A673 (cell line): ENCODE data around the gene ASTN2. TPM values are rescaled to one million over a fixed set of nuclear protein-coding genes. Genes with fewer than 3 reads are reported as not detected.

Experiments used
- BruUV-seq: library from RNA; stranded (reverse); fragments of 400-500 nt; replicated peaks from 2 replicates; lab custom pipeline; 2021; lab: Mats Ljungman, UMichigan
- CTCF ChIA-PET: fragments of 300-600 bp; sonication (Branson Sonifier 250); formaldehyde crosslinking; loops from one replicate; lab custom pipeline; 2022; ENCODE audit warnings: antibody characterized with exemption; lab: Charles Lee
- POLR2A ChIA-PET: fragments of 300-600 bp; sonication (Branson Sonifier 250); formaldehyde crosslinking; loops from one replicate; lab custom pipeline; 2022; ENCODE audit warnings: antibody characterized with exemption; ENCODE audit not compliant: low non-redundant PET; lab: Charles Lee
- DNase-seq: peaks from one replicate; pipeline ENCODE4 v3.0.0-alpha.2; 2015; ENCODE audit warnings: low spot score
- H3K27ac ChIP-seq: fragments of 200-600 bp; sonication (generic); 2 replicates; pipeline ENCODE4 v1.5.1; 2016; ENCODE audit warnings: mixed run types, low read depth, mild to moderate bottlenecking, mixed read lengths, antibody characterized with exemption, low read length; ENCODE audit not compliant: poor library complexity, severe bottlenecking
- H3K27me3 ChIP-seq: fragments of 200-600 bp; sonication (generic); replicated peaks from 2 replicates; pipeline ENCODE4 v1.6.1; 2017; ENCODE audit warnings: mixed run types, low read depth, mild to moderate bottlenecking, mixed read lengths, antibody characterized with exemption, low read length; ENCODE audit not compliant: insufficient read depth, poor library complexity
- H3K36me3 ChIP-seq: fragments of 200-600 bp; sonication (generic); 2 replicates; pipeline ENCODE4 v1.6.1; 2016; ENCODE audit warnings: mixed run types, mild to moderate bottlenecking, mixed read lengths, antibody characterized with exemption, low read length; ENCODE audit not compliant: insufficient read depth, poor library complexity, severe bottlenecking
- H3K4me1 ChIP-seq: fragments of 200-600 bp; sonication (generic); 2 replicates; pipeline ENCODE4 v1.6.1; 2017; ENCODE audit warnings: mixed run types, mild to moderate bottlenecking, mixed read lengths, antibody characterized with exemption, low read length; ENCODE audit not compliant: insufficient read depth, poor library complexity, severe bottlenecking
- H3K4me3 ChIP-seq: fragments of 200-600 bp; sonication (generic); 2 replicates; pipeline ENCODE4 v1.5.1; 2016; ENCODE audit warnings: low read depth, mixed run types, mild to moderate bottlenecking, mixed read lengths, low read length; ENCODE audit not compliant: poor library complexity, severe bottlenecking
- H3K9me3 ChIP-seq: fragments of 200-600 bp; sonication (generic); 2 replicates; pipeline ENCODE4 v1.6.1; 2016; ENCODE audit warnings: mixed run types, low read depth, mild to moderate bottlenecking, mixed read lengths, antibody characterized with exemption, low read length; ENCODE audit not compliant: poor library complexity, severe bottlenecking
- CTCF ChIP-seq: fragments of 300-800, 200-600 bp; sonication (generic); conservative IDR thresholded peaks from 2 replicates; pipeline ENCODE4 v1.5.1; 2017; ENCODE audit warnings: low read depth, mild to moderate bottlenecking, antibody characterized with exemption, low read length, moderate library complexity, mixed read lengths
- EZH2 ChIP-seq: fragments of 200-600 bp; sonication (generic); IDR thresholded peaks from 2 replicates; pipeline ENCODE4 v1.6.1; 2017; ENCODE audit warnings: borderline replicate concordance, low read depth, mild to moderate bottlenecking, mixed read lengths, antibody characterized with exemption, low read length; ENCODE audit not compliant: poor library complexity, severe bottlenecking
- intact Hi-C: fragments of 100-400 bp; cut with micrococcal nuclease; formaldehyde crosslinking; loops from one replicate; pipeline ENCODE4 v1.10.0; 2022; ENCODE audit not compliant: unreplicated experiment
- total RNA-seq: library from RNA; stranded (reverse); gene quantifications from 2 replicates; pipeline ENCODE4 v1.2.3, GENCODE V29; 2021

The ASTN2 gene
- total RNA-seq, 1 experiment from 2014 or later, result 3.4 TPM

GRCh38 chr9:116497095-116497890 lies 917.6 kb downstream of the ASTN2 start:
- TF ChIP-seq CTCF, result no peak
- no peak for TF ChIP-seq EZH2
- Histone ChIP-seq H3K4me1 (no peaks in the 10 kb centered on the region), H3K27ac (no peak overlapping the region), H3K36me3 (no peaks in the 10 kb centered on the region), H3K4me3 (no peak overlapping the region), H3K9me3 (no peaks in the 10 kb centered on the region), H3K27me3 (no peaks in the 10 kb centered on the region)
- no TSS peak for BruUV-seq
- no peak for DNase-seq
- ChIA-PET CTCF (no interaction called here), POLR2A (no interaction called here)
- intact Hi-C loops, result loop anchor here (5.0 to 10.0 kb wide), 2 partner anchors 150 to 612 kb away; no protein-coding TSS in a partner anchor

GRCh38 chr9:116496167-116496566 lies 918.7 kb downstream of the ASTN2 start:
- POLR2A ChIA-PET, result no interaction called here

GRCh38 chr9:116495725-116496124 lies 919.1 kb downstream of the ASTN2 start:
- Histone ChIP-seq H3K4me1 (peaks cover 5% of the 10 kb centered on the region), H3K36me3 (no peaks in the 10 kb centered on the region), H3K27ac (no peak overlapping the region), H3K27me3 (no peaks in the 10 kb centered on the region), H3K4me3 (no peak overlapping the region), H3K9me3 (no peaks in the 10 kb centered on the region)
- TF ChIP-seq EZH2 (no peak), CTCF (no peak)
- ChIA-PET CTCF (no interaction called here), POLR2A (no interaction called here)
- intact Hi-C loops, result loop anchor here (5.0 to 10.0 kb wide), 2 partner anchors 152 to 611 kb away; no protein-coding TSS in a partner anchor
- DNase-seq, result no peak
- BruUV-seq, result no TSS peak

More at GRCh38 chr9:116496167-116496566, 918.7 kb downstream of the ASTN2 start:
- H3K4me3 ChIP-seq, result no peak overlapping the region
- no peaks in the 10 kb centered on the region for H3K9me3 ChIP-seq
- H3K36me3 ChIP-seq, result no peaks in the 10 kb centered on the region
- CTCF ChIA-PET, result no interaction called here
- intact Hi-C loops, result loop anchor here (5.0 to 10.0 kb wide), 2 partner anchors 151 to 611 kb away; no protein-coding TSS in a partner anchor
- TF ChIP-seq CTCF, result no peak
- no peak for TF ChIP-seq EZH2
- H3K27ac ChIP-seq, result no peak overlapping the region
- peaks cover under 1% of the 10 kb centered on the region for H3K4me1 ChIP-seq
- no peaks in the 10 kb centered on the region for H3K27me3 ChIP-seq
- BruUV-seq, result no TSS peak
- DNase-seq, result no peak
